ENCODE results near the gene SKA3.
"Not testable (repeated sequence)": the region's sequence is repeated elsewhere in the genome, so short reads cannot be mapped to it uniquely, and the experiment has no call there.

Gene SKA3

GRCh38 chr13:21176215-21176981, at the start of gene SKA3, which contains the start of gene MRPL57:
Gene SKA3, minus strand, starts transcription at chr13:21176552. Its CDS starts 75 bp downstream, at chr13:21176477.
Gene MRPL57, plus strand, starts transcription at chr13:21176658. Its CDS starts 259 bp downstream, at chr13:21176917.
- peaks cover 3% of the 10 kb centered on the region for H3K36me3 ChIP-seq (ENCODE audit: insufficient read depth, low read length)
- no peaks in the 10 kb centered on the region for H3K9me3 ChIP-seq (ENCODE audit: low read length)
- peaks cover 7% of the 10 kb centered on the region for H3K4me1 ChIP-seq (ENCODE audit: insufficient read depth, low read length)
- peak within 1 kb of the TSS; percentile 91 for H2AFZ ChIP-seq (ENCODE audit: low read depth, low read length)
- peak within 1 kb of the TSS; percentile 84 for H3K4me3 ChIP-seq (ENCODE audit: low read length)
- H3K27me3 ChIP-seq (ENCODE audit: insufficient read depth, low read length) = no peaks in the 10 kb centered on the region

- H3K4me3 ChIP-seq (ENCODE audit: low read length) = no peak overlapping the region
- H3K36me3 ChIP-seq (ENCODE audit: insufficient read depth, low read length) = no peaks in the 10 kb centered on the region
- H3K9me3 ChIP-seq (ENCODE audit: low read length) = peaks cover 2% of the 10 kb centered on the region
Measured at GRCh38 chr13:21225082-21225481, 48.7 kb upstream of the SKA3 start.

GRCh38 chr13:21221268-21221667, 44.9 kb upstream of the SKA3 start:
- Histone ChIP-seq H3K4me3 (ENCODE audit: low read length) (no peak overlapping the region), H3K4me1 (ENCODE audit: insufficient read depth, low read length) (no peaks in the 10 kb centered on the region), H3K36me3 (ENCODE audit: insufficient read depth, low read length) (no peaks in the 10 kb centered on the region), H3K9me3 (ENCODE audit: low read length) (peaks cover 2% of the 10 kb centered on the region), H2AFZ (ENCODE audit: low read depth, low read length) (no peak overlapping the region), H3K27me3 (ENCODE audit: insufficient read depth, low read length) (no peaks in the 10 kb centered on the region)

More at GRCh38 chr13:21225082-21225481, 48.7 kb upstream of the SKA3 start:
- no peaks in the 10 kb centered on the region for H3K27me3 ChIP-seq (ENCODE audit: insufficient read depth, low read length)
- H3K4me1 ChIP-seq (ENCODE audit: insufficient read depth, low read length) = no peaks in the 10 kb centered on the region
- H2AFZ ChIP-seq (ENCODE audit: low read depth, low read length) = no peak overlapping the region

- not testable (repeated sequence) for H3K9me3 ChIP-seq (ENCODE audit: low read length); H3K27me3 ChIP-seq (ENCODE audit: insufficient read depth, low read length); H2AFZ ChIP-seq (ENCODE audit: low read depth, low read length); H3K36me3 ChIP-seq (ENCODE audit: insufficient read depth, low read length); H3K4me3 ChIP-seq (ENCODE audit: low read length); H3K4me1 ChIP-seq (ENCODE audit: insufficient read depth, low read length)
Measured at GRCh38 chr13:21219716-21220115, 43.4 kb upstream of the SKA3 start.

GRCh38 chr13:21219036-21219381, 42.7 kb upstream of the SKA3 start:
- Histone ChIP-seq H3K4me3 (ENCODE audit: low read length) (no peak overlapping the region), H3K9me3 (ENCODE audit: low read length) (peaks cover 2% of the 10 kb centered on the region), H3K36me3 (ENCODE audit: insufficient read depth, low read length) (no peaks in the 10 kb centered on the region), H2AFZ (ENCODE audit: low read depth, low read length) (no peak overlapping the region), H3K4me1 (ENCODE audit: insufficient read depth, low read length) (no peaks in the 10 kb centered on the region), H3K27me3 (ENCODE audit: insufficient read depth, low read length) (no peaks in the 10 kb centered on the region)

GRCh38 chr13:21218351-21219035, 42.1 kb upstream of the SKA3 start:
- peaks cover 2% of the 10 kb centered on the region for H3K9me3 ChIP-seq (ENCODE audit: low read length)
- H3K27me3 ChIP-seq (ENCODE audit: insufficient read depth, low read length) = no peaks in the 10 kb centered on the region
- H2AFZ ChIP-seq (ENCODE audit: low read depth, low read length) = no peak overlapping the region

GRCh38 chr13:21216332-21216731, 40.0 kb upstream of the SKA3 start:
- Histone ChIP-seq H3K4me3 (ENCODE audit: low read length) (no peak overlapping the region), H3K4me1 (ENCODE audit: insufficient read depth, low read length) (no peaks in the 10 kb centered on the region), H3K9me3 (ENCODE audit: low read length) (peaks cover 5% of the 10 kb centered on the region), H2AFZ (ENCODE audit: low read depth, low read length) (no peak overlapping the region), H3K27me3 (ENCODE audit: insufficient read depth, low read length) (no peaks in the 10 kb centered on the region), H3K36me3 (ENCODE audit: insufficient read depth, low read length) (no peaks in the 10 kb centered on the region)

More at GRCh38 chr13:21218351-21219035, 42.1 kb upstream of the SKA3 start:
- no peak overlapping the region for H3K4me3 ChIP-seq (ENCODE audit: low read length)
- no peaks in the 10 kb centered on the region for H3K36me3 ChIP-seq (ENCODE audit: insufficient read depth, low read length)
- H3K4me1 ChIP-seq (ENCODE audit: insufficient read depth, low read length) = no peaks in the 10 kb centered on the region

GRCh38 chr13:21215419-21215818, 39.1 kb upstream of the SKA3 start:
- not testable (repeated sequence) for H3K36me3 ChIP-seq (ENCODE audit: insufficient read depth, low read length); H3K4me1 ChIP-seq (ENCODE audit: insufficient read depth, low read length); H2AFZ ChIP-seq (ENCODE audit: low read depth, low read length); H3K9me3 ChIP-seq (ENCODE audit: low read length); H3K27me3 ChIP-seq (ENCODE audit: insufficient read depth, low read length); H3K4me3 ChIP-seq (ENCODE audit: low read length)

- Histone ChIP-seq H3K9me3 (ENCODE audit: low read length) (peaks cover 5% of the 10 kb centered on the region), H2AFZ (ENCODE audit: low read depth, low read length) (no peak overlapping the region), H3K27me3 (ENCODE audit: insufficient read depth, low read length) (no peaks in the 10 kb centered on the region), H3K4me3 (ENCODE audit: low read length) (no peak overlapping the region), H3K4me1 (ENCODE audit: insufficient read depth, low read length) (no peaks in the 10 kb centered on the region), H3K36me3 (ENCODE audit: insufficient read depth, low read length) (no peaks in the 10 kb centered on the region)
Measured at GRCh38 chr13:21212138-21212775, 35.9 kb upstream of the SKA3 start.

GRCh38 chr13:21208652-21209154, 32.4 kb upstream of the SKA3 start:
- Histone ChIP-seq H2AFZ (ENCODE audit: low read depth, low read length) (no peak overlapping the region), H3K9me3 (ENCODE audit: low read length) (peaks cover 5% of the 10 kb centered on the region), H3K4me3 (ENCODE audit: low read length) (no peak overlapping the region), H3K36me3 (ENCODE audit: insufficient read depth, low read length) (no peaks in the 10 kb centered on the region), H3K4me1 (ENCODE audit: insufficient read depth, low read length) (no peaks in the 10 kb centered on the region), H3K27me3 (ENCODE audit: insufficient read depth, low read length) (no peaks in the 10 kb centered on the region)

GRCh38 chr13:21202767-21203531, 26.6 kb upstream of the SKA3 start:
- no peaks in the 10 kb centered on the region for H3K4me1 ChIP-seq (ENCODE audit: insufficient read depth, low read length)

GRCh38 chr13:21201456-21202190, 25.3 kb upstream of the SKA3 start:
- not testable (repeated sequence) for H2AFZ ChIP-seq (ENCODE audit: low read depth, low read length); H3K4me3 ChIP-seq (ENCODE audit: low read length); H3K4me1 ChIP-seq (ENCODE audit: insufficient read depth, low read length); H3K27me3 ChIP-seq (ENCODE audit: insufficient read depth, low read length); H3K9me3 ChIP-seq (ENCODE audit: low read length); H3K36me3 ChIP-seq (ENCODE audit: insufficient read depth, low read length)

More at GRCh38 chr13:21202767-21203531, 26.6 kb upstream of the SKA3 start:
- H3K36me3 ChIP-seq (ENCODE audit: insufficient read depth, low read length) = no peaks in the 10 kb centered on the region
- H3K27me3 ChIP-seq (ENCODE audit: insufficient read depth, low read length) = no peaks in the 10 kb centered on the region
- H2AFZ ChIP-seq (ENCODE audit: low read depth, low read length) = no peak overlapping the region
- no peak overlapping the region for H3K4me3 ChIP-seq (ENCODE audit: low read length)
- peaks cover 5% of the 10 kb centered on the region for H3K9me3 ChIP-seq (ENCODE audit: low read length)
